ENCODE measurements around the gene CEMP1.

CEMP1 gene

GRCh38 chr16:2485811-2486507 is 45.2 kb downstream of the CEMP1 start:
- no peak for DNase-seq (ENCODE audit: low read depth in 1 of 2, low spot score in 1 of 2)
- Histone ChIP-seq H3K4me3 (replicated peaks; ENCODE audit: insufficient read depth, low read length) (no peak overlapping the region), H3K27ac (replicated peaks) (no peak overlapping the region), H3K27me3 (ENCODE audit: insufficient read depth, poor library complexity, severe bottlenecking) (no peaks in the 10 kb centered on the region)
- TF ChIP-seq POLR2AphosphoS5 (IDR thresholded peaks at IDR 0.05; ENCODE audit: low read depth) = no peak
- TF ChIP-seq SPI1 (IDR thresholded peaks at IDR 0.05; ENCODE audit: borderline replicate concordance, low read depth) = no peak
- TF ChIP-seq REST (IDR thresholded peaks at IDR 0.05; ENCODE audit: insufficient replicate concordance, low read depth) = no peak
- no peak for TF ChIP-seq CTCF (IDR thresholded peaks at IDR 0.05; ENCODE audit: insufficient read depth, low read length)
- TF ChIP-seq GABPA (IDR thresholded peaks at IDR 0.05; ENCODE audit: low read depth) = no peak

GRCh38 chr16:2484898-2485508 is 46.2 kb downstream of the CEMP1 start:
- Histone ChIP-seq H3K4me3 (replicated peaks; ENCODE audit: insufficient read depth, low read length) (no peak overlapping the region), H3K27me3 (ENCODE audit: insufficient read depth, poor library complexity, severe bottlenecking) (no peaks in the 10 kb centered on the region), H3K27ac (replicated peaks) (no peak overlapping the region)
- TF ChIP-seq CTCF (IDR thresholded peaks at IDR 0.05; ENCODE audit: insufficient read depth, low read length) (no peak), REST (IDR thresholded peaks at IDR 0.05; ENCODE audit: insufficient replicate concordance, low read depth) (no peak), GABPA (IDR thresholded peaks at IDR 0.05; ENCODE audit: low read depth) (no peak), POLR2AphosphoS5 (IDR thresholded peaks at IDR 0.05; ENCODE audit: low read depth) (no peak), SPI1 (IDR thresholded peaks at IDR 0.05; ENCODE audit: borderline replicate concordance, low read depth) (no peak)
- no peak for DNase-seq (ENCODE audit: low read depth in 1 of 2, low spot score in 1 of 2)

- TF ChIP-seq POLR2AphosphoS5 (IDR thresholded peaks at IDR 0.05; ENCODE audit: low read depth) = no peak
- Histone ChIP-seq H3K27me3 (ENCODE audit: insufficient read depth, poor library complexity, severe bottlenecking) (no peaks in the 10 kb centered on the region), H3K27ac (replicated peaks) (no peak overlapping the region), H3K4me3 (replicated peaks; ENCODE audit: insufficient read depth, low read length) (no peak overlapping the region)
- DNase-seq (ENCODE audit: low read depth in 1 of 2, low spot score in 1 of 2) = no peak
These were observed 47.0 kb downstream of the CEMP1 start for GRCh38 chr16:2483939-2484897.
